ENCODE data around the gene MKNK1. TPM values are rescaled to one million over a fixed set of nuclear protein-coding genes. Genes with fewer than 3 reads are reported as not detected.

The MKNK1 gene
- total and polyA plus RNA-seq, 8 donors: 21.2 to 182 (median 36.7) TPM

GRCh38 chr1:46618754-46619415 is 14.8 kb upstream of the MKNK1 start:
- 78 to 84% (median 80%) methylated on average over 4 of the region's 4 CpGs for WGBS, 5 donors

DNA sequence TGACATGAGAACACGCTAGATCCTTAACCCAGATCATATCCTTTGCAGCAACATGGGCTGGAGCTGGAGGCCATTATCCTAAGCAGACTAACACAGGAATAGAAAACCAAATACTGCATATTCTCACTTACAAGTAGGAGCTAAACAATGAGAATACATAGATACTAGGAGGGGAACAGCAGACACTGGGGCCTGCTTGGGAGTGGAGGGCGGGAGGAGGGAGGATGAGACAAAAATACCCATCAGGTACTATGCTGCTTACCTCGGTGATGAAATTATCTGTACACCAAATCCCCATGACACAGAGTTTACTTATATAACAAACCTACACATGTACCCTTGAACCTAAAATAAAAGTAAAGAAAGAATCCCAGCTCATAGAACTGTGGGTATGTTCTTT is 13.8 kb upstream of the MKNK1 start:
- Histone ChIP-seq H3K36me3 (peaks cover 2 to 4% (median 3%) of the 10 kb centered on the region in 4 donors), H3K27ac (peak overlapping the region in 1 of 5 donors; percentile 97), H3K4me3 (no peak overlapping the region), H3K27me3 (no peaks in the 10 kb centered on the region), H3K9me3 (no peaks in the 10 kb centered on the region), H3K4me1 (peaks cover 29 to 43% (median 41%) of the 10 kb centered on the region in 4 donors)
- TF ChIP-seq EP300 (IDR thresholded peaks at IDR 0.05): no peak
- TF ChIP-seq POLR2A (IDR thresholded peaks at IDR 0.05): no peak
- TF ChIP-seq POLR2AphosphoS5 (IDR thresholded peaks at IDR 0.05): no peak
- no peak for TF ChIP-seq CTCF (IDR thresholded peaks at IDR 0.05)
- WGBS, 5 donors: 81 to 85% (median 82%) methylated on average over 3 of the region's 3 CpGs
- DNase-seq: no peak
- intact Hi-C loops (cut with DNase I; ENCODE audit: low total_unique reads): no loop called here

More at GRCh38 chr1:46618754-46619415, 14.8 kb upstream of the MKNK1 start:
- no peak for DNase-seq
- H3K27ac ChIP-seq: no peak overlapping the region
- H3K27me3 ChIP-seq: no peaks in the 10 kb centered on the region
- no peak overlapping the region for H3K4me3 ChIP-seq
- TF ChIP-seq POLR2A (IDR thresholded peaks at IDR 0.05): no peak
- TF ChIP-seq POLR2AphosphoS5 (IDR thresholded peaks at IDR 0.05): no peak
- no peak for TF ChIP-seq EP300 (IDR thresholded peaks at IDR 0.05)
- no peak for TF ChIP-seq CTCF (IDR thresholded peaks at IDR 0.05)
- H3K4me1 ChIP-seq: peaks cover 18 to 33% (median 31%) of the 10 kb centered on the region in 4 donors
- intact Hi-C loops (cut with DNase I; ENCODE audit: low total_unique reads): no loop called here
- no peaks in the 10 kb centered on the region for H3K36me3 ChIP-seq
- H3K9me3 ChIP-seq: no peaks in the 10 kb centered on the region

- 35 to 40% (median 37%) methylated on average over 10 of the region's 10 CpGs for WGBS, 5 donors
- Histone ChIP-seq H3K36me3 (peaks cover 5 to 8% (median 7%) of the 10 kb centered on the region in 4 donors), H3K27ac (peak overlapping the region; percentile 84 to 97 (median 94)), H3K9me3 (no peaks in the 10 kb centered on the region), H3K27me3 (no peaks in the 10 kb centered on the region), H3K4me1 (peaks cover 32 to 49% (median 45%) of the 10 kb centered on the region in 4 donors), H3K4me3 (peak overlapping the region; percentile 78 to 88 (median 83))
- intact Hi-C loops (cut with DNase I; ENCODE audit: low total_unique reads): no loop called here
- DNase-seq: no peak
- no peak for TF ChIP-seq POLR2AphosphoS5 (IDR thresholded peaks at IDR 0.05)
- TF ChIP-seq POLR2A (IDR thresholded peaks at IDR 0.05): no peak
- no peak for TF ChIP-seq EP300 (IDR thresholded peaks at IDR 0.05)
- TF ChIP-seq CTCF (IDR thresholded peaks at IDR 0.05): no peak
Observed at GRCh38 chr1:46617108-46617800, 13.2 kb upstream of the MKNK1 start.

DNA sequence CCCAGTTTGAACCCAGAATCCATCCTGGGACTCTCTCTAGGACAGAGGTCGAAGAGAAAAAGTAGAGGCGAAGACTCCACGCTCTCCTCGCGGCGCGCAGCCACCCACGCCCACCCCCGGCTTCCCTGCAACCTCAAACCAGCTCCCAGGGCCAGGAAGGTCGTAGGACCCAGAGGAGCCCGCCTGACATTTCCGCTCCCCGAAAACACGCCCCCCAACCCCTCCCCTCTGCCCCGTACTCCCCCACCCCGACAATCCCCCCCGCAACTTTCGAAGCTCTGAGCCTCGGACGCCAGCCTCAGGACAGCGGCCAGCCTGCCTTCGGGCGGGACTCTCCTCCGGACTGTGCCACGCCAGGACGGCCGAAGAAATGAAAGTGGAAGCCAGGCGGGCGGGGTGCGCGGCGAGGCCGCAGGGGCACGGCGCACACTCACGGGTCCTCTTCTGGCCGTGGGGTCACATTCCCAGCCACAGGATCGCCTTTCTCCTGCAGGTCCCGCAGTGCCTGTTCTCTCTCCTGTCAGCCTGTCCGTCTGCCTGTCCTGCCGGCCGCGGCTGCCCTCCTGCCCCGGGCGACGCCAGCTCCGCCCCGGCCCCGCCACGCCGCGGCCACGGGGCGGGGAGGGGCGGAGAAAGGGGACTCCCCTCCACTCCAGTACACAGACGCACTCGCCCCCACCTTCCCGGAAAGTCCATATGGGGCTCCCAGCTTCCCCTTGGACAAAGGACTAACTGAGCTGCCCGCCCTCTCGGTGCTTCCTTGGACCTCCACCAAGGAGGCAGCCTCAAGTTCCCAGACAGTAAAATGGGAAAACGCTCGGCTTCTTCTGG is 12.4 kb upstream of the MKNK1 start, which contains the start of gene MOB3C:
Gene MOB3C, minus strand, starts transcription at position 535 of the 831 bp plus-strand sequence. CDS start 3,490 bp downstream, outside the sequence.
- Histone ChIP-seq H3K9me3 (no peaks in the 10 kb centered on the region), H3K4me1 (peaks cover 40 to 56% (median 52%) of the 10 kb centered on the region in 4 donors), H3K36me3 (peaks cover 10 to 15% (median 15%) of the 10 kb centered on the region in 4 donors), H3K27ac (peak within 1 kb of the TSS; percentile 84 to 97 (median 94)), H3K27me3 (no peaks in the 10 kb centered on the region), H3K4me3 (peak within 1 kb of the TSS; percentile 78 to 88 (median 83))
- peak; percentile 81 to 92 for DNase-seq
- TF ChIP-seq POLR2AphosphoS5 (IDR thresholded peaks at IDR 0.05): peak in 2 of 3 donors; percentile 40 to 72
- no peak for TF ChIP-seq CTCF (IDR thresholded peaks at IDR 0.05)
- peak in 1 of 4 donors; percentile 30 for TF ChIP-seq POLR2A (IDR thresholded peaks at IDR 0.05)
- 0 to 2% (median 0%) methylated on average over 12 to 62 of the region's 62 CpGs for WGBS, 5 donors
- intact Hi-C loops (cut with DNase I; ENCODE audit: low total_unique reads): no loop called here

All from stomach (tissue), 9 donors.